SK-N-SH treated with all-trans-retinoic acid at 6 μM for 48 hours (cell line): Measurements from ENCODE around the gene NUDT21.
"Not testable (repeated sequence)": the region's sequence is repeated elsewhere in the genome, so short reads cannot be mapped to it uniquely, and the experiment has no call there.

Experiments used
- ARNTL ChIP-seq: fragments of 450-650 bp; formaldehyde crosslinking; IDR thresholded peaks from 2 replicates; pipeline ENCODE4 v1.5.0; 2020; ENCODE audit warnings: low read depth, mild to moderate bottlenecking, moderate library complexity, borderline replicate concordance
- OSR1 ChIP-seq: fragments of 250-450 bp; sonication (Bioruptor Pico); IDR thresholded peaks from 2 replicates; pipeline ENCODE4 v1.8.0; 2022; ENCODE audit warnings: moderate library complexity, mild to moderate bottlenecking, inconsistent platforms
- RARB ChIP-seq: fragments of 250-450 bp; sonication (Bioruptor Pico); IDR thresholded peaks from 2 replicates; pipeline ENCODE4 v1.8.0; 2021; ENCODE audit warnings: mild to moderate bottlenecking, moderate library complexity
- ZC3H10 ChIP-seq: fragments of 250-450 bp; sonication (Bioruptor Pico); IDR thresholded peaks from 2 replicates; pipeline ENCODE4 v1.5.1; 2021; ENCODE audit warnings: mild to moderate bottlenecking, moderate library complexity
- ZFP30 ChIP-seq: fragments of 450-650 bp; formaldehyde crosslinking; IDR thresholded peaks from 2 replicates; pipeline ENCODE4 v1.5.0; 2022; ENCODE audit warnings: mild to moderate bottlenecking, moderate library complexity
- TF ChIP-seq, protein P1 (sequence below): fragments of 250-450 bp; sonication (Bioruptor Pico); IDR thresholded peaks from 2 replicates; pipeline ENCODE4 v1.8.0; 2020; ENCODE audit warnings: mild to moderate bottlenecking, moderate library complexity, borderline replicate concordance

DNA sequence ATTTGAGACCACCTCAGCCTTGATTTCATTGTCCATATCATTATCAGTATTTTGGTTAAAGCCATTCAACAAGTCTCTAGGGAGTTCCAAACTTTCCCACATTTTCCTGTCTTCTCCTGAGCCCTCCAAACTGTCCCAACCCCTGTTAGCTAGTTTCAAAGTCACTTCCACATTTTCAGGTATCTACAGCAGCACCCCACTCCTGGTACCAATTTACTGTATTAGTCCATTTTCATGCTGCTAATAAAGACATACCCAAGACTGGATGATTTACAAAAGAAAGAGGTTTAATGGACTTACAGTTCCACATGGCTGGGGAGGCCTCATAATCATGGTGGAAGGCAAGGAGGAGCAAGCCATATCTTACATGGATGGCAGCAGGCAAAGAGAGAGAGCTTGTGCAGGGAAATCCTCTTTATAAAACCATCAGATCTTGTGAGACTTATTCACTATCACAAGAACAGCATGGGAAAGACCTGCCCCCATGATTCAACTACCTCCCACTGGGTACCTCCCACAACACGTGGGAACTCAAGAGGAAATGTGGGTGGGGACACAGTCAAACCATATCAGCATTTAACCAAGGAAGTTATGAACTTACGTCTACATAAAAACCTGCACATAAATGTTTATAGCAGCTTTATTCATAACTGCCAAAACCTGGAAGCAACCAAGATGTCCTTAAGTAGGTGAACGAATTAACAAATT is 70.2 kb downstream of the NUDT21 start:
- TF ChIP-seq, protein P1, sequence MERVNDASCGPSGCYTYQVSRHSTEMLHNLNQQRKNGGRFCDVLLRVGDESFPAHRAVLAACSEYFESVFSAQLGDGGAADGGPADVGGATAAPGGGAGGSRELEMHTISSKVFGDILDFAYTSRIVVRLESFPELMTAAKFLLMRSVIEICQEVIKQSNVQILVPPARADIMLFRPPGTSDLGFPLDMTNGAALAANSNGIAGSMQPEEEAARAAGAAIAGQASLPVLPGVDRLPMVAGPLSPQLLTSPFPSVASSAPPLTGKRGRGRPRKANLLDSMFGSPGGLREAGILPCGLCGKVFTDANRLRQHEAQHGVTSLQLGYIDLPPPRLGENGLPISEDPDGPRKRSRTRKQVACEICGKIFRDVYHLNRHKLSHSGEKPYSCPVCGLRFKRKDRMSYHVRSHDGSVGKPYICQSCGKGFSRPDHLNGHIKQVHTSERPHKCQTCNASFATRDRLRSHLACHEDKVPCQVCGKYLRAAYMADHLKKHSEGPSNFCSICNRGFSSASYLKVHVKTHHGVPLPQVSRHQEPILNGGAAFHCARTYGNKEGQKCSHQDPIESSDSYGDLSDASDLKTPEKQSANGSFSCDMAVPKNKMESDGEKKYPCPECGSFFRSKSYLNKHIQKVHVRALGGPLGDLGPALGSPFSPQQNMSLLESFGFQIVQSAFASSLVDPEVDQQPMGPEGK = not testable (repeated sequence)
- not testable (repeated sequence) for TF ChIP-seq ZC3H10 (CRISPR knock-in tag); ARNTL; OSR1 (CRISPR knock-in tag); RARB (CRISPR knock-in tag); ZFP30 (CRISPR knock-in tag)
